SK-N-SH treated with all-trans-retinoic acid at 6 μM for 48 hours (cell line): ENCODE data around the gene SSMEM1.
A peak's percentile ranks its signal among the peaks of the same experiment; 100 is the strongest.
"Not testable (repeated sequence)": the region's sequence is repeated elsewhere in the genome, so short reads cannot be mapped to it uniquely, and the experiment has no call there.

Source experiments
- ATAC-seq: fragments of 200-7000 bp; cut with Tn5 transposase; 3 replicates; pipeline ENCODE4 v1.9.1; 2020; ENCODE audit warnings: mild to moderate bottlenecking, moderate library complexity
- BACH2 ChIP-seq: fragments of 250-450 bp; sonication (Bioruptor Pico); IDR thresholded peaks from 2 replicates; pipeline ENCODE4 v1.9.0; 2021; ENCODE audit warnings: mild to moderate bottlenecking, borderline replicate concordance
- CSDC2 ChIP-seq: fragments of 250-450 bp; sonication (Bioruptor Pico); IDR thresholded peaks from 2 replicates; pipeline ENCODE4 v1.5.0; 2020; ENCODE audit warnings: mild to moderate bottlenecking, moderate library complexity
- ESRRG ChIP-seq: fragments of 250-450 bp; sonication (Bioruptor Pico); IDR thresholded peaks from 2 replicates; pipeline ENCODE4 v1.6.1; 2021; ENCODE audit warnings: mild to moderate bottlenecking
- GLIS3 ChIP-seq: fragments of 250-450 bp; sonication (Bioruptor Pico); IDR thresholded peaks from 2 replicates; pipeline ENCODE4 v1.5.0; 2020; ENCODE audit warnings: mild to moderate bottlenecking, moderate library complexity
- ISL1 ChIP-seq: fragments of 250-450 bp; sonication (Bioruptor Pico); IDR thresholded peaks from 2 replicates; pipeline ENCODE4 v2.1.2; 2022; ENCODE audit warnings: mild to moderate bottlenecking, moderate library complexity
- OSR1 ChIP-seq: fragments of 250-450 bp; sonication (Bioruptor Pico); IDR thresholded peaks from 2 replicates; pipeline ENCODE4 v1.8.0; 2022; ENCODE audit warnings: moderate library complexity, mild to moderate bottlenecking, inconsistent platforms
- RARB ChIP-seq: fragments of 250-450 bp; sonication (Bioruptor Pico); IDR thresholded peaks from 2 replicates; pipeline ENCODE4 v1.8.0; 2021; ENCODE audit warnings: mild to moderate bottlenecking, moderate library complexity
- SNAI2 ChIP-seq: fragments of 250-450 bp; sonication (Bioruptor Pico); IDR thresholded peaks from 2 replicates; pipeline ENCODE4 v1.5.0; 2020; ENCODE audit warnings: mild to moderate bottlenecking, moderate library complexity
- TOX ChIP-seq: fragments of 250-450 bp; sonication (Bioruptor Pico); IDR thresholded peaks from 2 replicates; pipeline ENCODE4 v1.8.0; 2021; ENCODE audit warnings: mild to moderate bottlenecking, moderate library complexity, borderline replicate concordance
- ZC3H10 ChIP-seq: fragments of 250-450 bp; sonication (Bioruptor Pico); IDR thresholded peaks from 2 replicates; pipeline ENCODE4 v1.5.1; 2021; ENCODE audit warnings: mild to moderate bottlenecking, moderate library complexity
- ZFP30 ChIP-seq: fragments of 450-650 bp; formaldehyde crosslinking; IDR thresholded peaks from 2 replicates; pipeline ENCODE4 v1.5.0; 2022; ENCODE audit warnings: mild to moderate bottlenecking, moderate library complexity
- ZNF565 ChIP-seq: fragments of 450-650 bp; formaldehyde crosslinking; conservative IDR thresholded peaks from 2 replicates; pipeline ENCODE4 v1.5.0; 2020; ENCODE audit warnings: low read depth, mild to moderate bottlenecking, moderate library complexity
- ZNF70 ChIP-seq: fragments of 450-650 bp; formaldehyde crosslinking; IDR thresholded peaks from 2 replicates; pipeline ENCODE4 v1.5.0; 2020; ENCODE audit warnings: mild to moderate bottlenecking, moderate library complexity
- TF ChIP-seq, protein P1 (sequence below): fragments of 250-450 bp; sonication (Bioruptor Pico); IDR thresholded peaks from 2 replicates; pipeline ENCODE4 v1.8.0; 2020; ENCODE audit warnings: mild to moderate bottlenecking, moderate library complexity, borderline replicate concordance
- TF ChIP-seq, protein P2 (sequence below): fragments of 250-450 bp; sonication (Bioruptor Pico); IDR thresholded peaks from 2 replicates; pipeline ENCODE4 v1.5.0; 2020; ENCODE audit warnings: mild to moderate bottlenecking, moderate library complexity
- TF ChIP-seq, protein P3 (sequence below): fragments of 250-450 bp; sonication (Bioruptor Pico); IDR thresholded peaks from 2 replicates; pipeline ENCODE4 v1.8.0; 2021; ENCODE audit warnings: low read depth, mild to moderate bottlenecking, moderate library complexity, borderline replicate concordance

Gene SSMEM1

DNA sequence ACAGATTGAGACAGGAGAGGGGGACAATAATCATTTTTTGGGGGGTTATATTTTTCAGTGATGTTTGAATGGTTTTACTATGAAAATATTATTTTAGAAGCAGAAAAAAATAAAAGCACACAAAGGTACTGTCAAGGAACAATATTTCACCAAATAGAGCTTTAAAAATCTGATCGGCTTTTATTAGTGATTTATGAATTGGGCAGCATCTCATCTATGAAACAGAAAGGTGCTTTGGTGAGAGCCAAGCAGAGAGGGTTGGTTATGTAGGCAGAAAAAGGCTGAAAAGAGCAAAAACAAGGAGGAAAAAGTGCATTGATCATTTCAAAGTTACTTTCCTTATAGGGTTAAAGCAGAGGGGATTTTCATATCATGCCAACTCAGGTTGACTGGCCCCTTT lies 32.6 kb downstream of the SSMEM1 start:
- no peak for TF ChIP-seq ESRRG (CRISPR knock-in tag)
- no peak for TF ChIP-seq GLIS3 (CRISPR knock-in tag)
- TF ChIP-seq ISL1 (CRISPR knock-in tag), result no peak
- TF ChIP-seq TOX (CRISPR knock-in tag), result no peak
- no peak for TF ChIP-seq ZFP30 (CRISPR knock-in tag)
- TF ChIP-seq BACH2 (CRISPR knock-in tag), result no peak
- ATAC-seq, result no peak

DNA sequence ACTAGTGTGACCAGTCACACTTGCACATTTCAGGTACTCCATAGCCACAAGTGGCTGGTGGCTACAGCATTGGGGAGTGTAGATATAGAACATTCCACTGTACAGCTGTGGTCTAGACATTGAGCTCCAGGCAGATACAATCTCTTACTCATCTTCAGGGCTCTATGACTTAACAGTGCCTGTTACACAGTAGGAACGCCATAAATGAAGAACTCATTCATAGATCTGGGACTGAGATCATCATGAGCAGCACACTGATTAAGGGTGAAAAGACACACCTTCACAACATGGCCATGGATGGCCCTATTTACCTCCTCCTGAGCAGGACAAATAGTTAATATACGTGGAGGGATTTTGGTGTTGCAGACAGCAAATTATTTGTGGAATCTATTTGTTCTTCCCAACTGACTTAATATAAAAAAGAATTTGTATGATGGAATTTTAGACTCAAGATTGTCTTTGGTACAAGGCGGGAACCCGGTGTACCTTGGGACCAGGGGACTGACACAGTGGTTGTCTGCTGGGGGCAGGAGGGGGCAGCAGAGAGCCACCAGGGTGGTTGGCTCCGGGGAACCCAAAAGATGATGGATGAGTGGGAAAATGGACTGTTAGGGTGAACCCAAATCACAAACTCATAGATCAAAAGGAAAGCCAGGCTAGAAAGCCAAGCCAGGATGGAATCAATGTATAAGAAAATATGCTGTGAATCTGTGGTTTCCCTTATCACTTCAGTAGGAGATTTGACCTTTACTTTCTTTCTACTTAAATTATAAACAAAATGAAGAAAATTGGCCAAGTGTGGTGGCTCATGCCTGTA lies 34.7 kb downstream of the SSMEM1 start:
- TF ChIP-seq OSR1 (CRISPR knock-in tag) (no peak), ZNF70 (CRISPR knock-in tag) (no peak), ZFP30 (CRISPR knock-in tag) (no peak), ZC3H10 (no peak)
- peak; percentile 98 for ATAC-seq

DNA sequence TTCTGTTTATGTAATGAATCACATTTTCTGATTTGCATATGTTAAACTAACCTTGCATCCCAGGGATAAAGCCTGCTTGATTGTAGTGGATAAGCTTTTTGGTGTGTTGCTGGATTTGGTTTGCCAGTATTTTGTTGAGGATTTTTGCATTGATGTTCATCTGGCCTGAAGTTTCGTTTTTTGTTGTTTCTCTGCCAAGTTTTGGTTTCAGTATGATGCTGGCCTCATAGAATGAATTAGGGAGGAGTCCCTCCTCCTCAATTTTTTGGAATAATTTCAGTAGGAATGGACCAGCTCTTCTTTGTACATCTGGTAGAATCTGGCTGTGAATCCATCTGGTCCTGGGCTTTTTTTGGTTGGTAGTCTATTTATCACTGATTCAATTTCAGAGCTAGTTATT lies 35.8 kb downstream of the SSMEM1 start:
- not testable (repeated sequence) for ATAC-seq

DNA sequence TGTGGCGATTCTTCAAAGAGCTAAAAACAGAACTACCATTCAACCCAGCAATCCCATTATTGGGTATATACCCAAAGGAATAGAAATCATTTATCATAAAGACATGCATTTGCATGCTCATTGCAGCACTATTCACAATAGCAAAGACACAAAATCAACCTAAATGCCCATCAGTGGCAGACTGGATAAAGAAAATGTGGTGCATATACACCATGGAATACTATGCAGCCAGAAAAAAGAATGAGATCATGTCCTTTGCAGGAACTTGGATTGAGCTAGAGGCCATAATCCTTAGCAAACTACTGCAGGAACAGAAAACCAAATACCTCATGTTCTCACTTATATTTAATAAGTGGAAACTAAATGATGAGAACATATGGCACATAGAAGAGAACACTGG lies 38.8 kb downstream of the SSMEM1 start:
- not testable (repeated sequence) for ATAC-seq

DNA sequence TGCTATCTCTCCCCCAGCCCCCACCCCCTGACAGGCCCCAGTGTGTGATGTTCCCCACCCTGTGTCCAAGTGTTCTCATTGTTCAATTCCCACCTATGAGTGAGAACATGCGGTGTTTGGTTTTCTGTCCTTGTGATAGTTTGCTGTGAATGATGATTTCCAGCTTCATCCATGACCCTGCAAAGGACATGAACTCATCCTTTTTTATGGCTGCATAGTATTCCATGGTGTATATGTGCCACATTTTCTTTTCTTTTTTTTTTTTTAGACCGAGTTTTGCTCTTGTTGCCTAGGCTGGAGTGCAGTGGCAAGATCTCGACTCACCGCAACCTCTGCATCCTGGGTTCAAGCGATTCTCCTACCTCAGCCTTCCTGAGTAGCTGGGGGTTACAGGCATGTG lies 41.2 kb downstream of the SSMEM1 start:
- ATAC-seq, result not testable (repeated sequence)

DNA sequence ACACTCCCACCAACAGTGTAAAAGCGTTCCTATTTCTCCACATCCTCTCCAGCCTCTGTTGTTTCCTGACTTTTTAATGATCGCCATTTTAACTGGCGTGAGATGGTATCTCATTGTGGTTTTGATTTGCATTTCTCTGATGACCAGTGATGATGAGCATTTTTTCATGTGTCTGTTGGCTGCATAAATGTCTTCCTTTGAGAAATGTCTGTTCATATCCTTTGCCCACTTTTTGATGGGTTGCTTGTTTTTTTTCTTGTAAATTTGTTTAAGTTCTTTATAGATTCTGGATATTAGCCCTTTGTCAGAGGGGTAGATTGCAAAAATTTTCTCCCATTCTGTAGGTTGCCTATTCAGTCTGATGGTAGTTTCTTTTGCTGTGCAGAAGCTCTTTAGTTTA lies 42.0 kb downstream of the SSMEM1 start:
- not testable (repeated sequence) for ATAC-seq

DNA sequence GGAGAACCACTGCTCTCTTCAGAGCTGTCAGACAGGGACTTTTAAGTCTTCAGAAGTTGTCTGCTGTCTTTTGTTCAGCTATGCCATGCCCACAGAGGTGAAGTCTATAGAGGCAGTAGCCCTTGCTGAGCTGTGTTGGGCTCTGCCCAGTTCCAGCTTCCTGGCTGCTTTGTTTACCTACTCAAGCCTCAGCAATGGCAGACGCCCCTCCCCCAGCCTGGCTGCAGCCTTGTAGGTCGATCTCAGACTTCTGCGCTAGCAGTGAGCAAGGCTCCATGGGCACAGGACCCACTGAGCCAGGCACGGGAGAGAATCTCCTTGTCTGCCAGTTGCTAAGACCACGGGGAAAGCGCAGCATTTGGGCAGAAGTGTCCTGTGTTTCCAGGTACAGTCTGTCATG lies 46.9 kb downstream of the SSMEM1 start:
- no peak for ATAC-seq
- TF ChIP-seq ZC3H10 (no peak), ISL1 (CRISPR knock-in tag) (no peak), RARB (CRISPR knock-in tag) (no peak), SNAI2 (CRISPR knock-in tag) (no peak), ZFP30 (CRISPR knock-in tag) (no peak)
- TF ChIP-seq, all 23 proteins: peak for 0

DNA sequence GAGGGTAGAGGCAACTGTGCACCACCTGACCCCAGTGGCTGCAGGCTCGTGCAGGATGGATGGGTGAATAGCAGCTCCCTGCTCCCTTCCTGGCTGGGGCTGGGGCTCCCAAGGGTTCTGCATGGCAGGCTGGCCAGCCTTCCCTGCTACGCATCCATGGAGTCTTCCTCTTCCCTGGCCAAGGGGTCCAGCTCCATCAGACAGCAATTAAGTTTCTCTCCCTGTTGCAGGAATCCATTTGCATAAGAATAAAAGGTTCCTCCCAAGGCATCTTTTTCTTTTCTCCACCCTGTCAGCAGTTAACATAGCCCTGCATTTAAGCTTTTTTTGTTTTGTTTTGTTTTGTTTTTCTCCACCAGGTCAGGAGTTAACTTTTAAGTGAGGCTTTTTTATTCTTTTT lies 49.0 kb downstream of the SSMEM1 start:
- ATAC-seq, result no peak
- no peak for TF ChIP-seq ISL1 (CRISPR knock-in tag)
- TF ChIP-seq, protein P1, sequence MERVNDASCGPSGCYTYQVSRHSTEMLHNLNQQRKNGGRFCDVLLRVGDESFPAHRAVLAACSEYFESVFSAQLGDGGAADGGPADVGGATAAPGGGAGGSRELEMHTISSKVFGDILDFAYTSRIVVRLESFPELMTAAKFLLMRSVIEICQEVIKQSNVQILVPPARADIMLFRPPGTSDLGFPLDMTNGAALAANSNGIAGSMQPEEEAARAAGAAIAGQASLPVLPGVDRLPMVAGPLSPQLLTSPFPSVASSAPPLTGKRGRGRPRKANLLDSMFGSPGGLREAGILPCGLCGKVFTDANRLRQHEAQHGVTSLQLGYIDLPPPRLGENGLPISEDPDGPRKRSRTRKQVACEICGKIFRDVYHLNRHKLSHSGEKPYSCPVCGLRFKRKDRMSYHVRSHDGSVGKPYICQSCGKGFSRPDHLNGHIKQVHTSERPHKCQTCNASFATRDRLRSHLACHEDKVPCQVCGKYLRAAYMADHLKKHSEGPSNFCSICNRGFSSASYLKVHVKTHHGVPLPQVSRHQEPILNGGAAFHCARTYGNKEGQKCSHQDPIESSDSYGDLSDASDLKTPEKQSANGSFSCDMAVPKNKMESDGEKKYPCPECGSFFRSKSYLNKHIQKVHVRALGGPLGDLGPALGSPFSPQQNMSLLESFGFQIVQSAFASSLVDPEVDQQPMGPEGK (CRISPR knock-in tag), result no peak
- no peak for TF ChIP-seq ZNF565
- TF ChIP-seq ZC3H10, result no peak
- TF ChIP-seq, protein P2, sequence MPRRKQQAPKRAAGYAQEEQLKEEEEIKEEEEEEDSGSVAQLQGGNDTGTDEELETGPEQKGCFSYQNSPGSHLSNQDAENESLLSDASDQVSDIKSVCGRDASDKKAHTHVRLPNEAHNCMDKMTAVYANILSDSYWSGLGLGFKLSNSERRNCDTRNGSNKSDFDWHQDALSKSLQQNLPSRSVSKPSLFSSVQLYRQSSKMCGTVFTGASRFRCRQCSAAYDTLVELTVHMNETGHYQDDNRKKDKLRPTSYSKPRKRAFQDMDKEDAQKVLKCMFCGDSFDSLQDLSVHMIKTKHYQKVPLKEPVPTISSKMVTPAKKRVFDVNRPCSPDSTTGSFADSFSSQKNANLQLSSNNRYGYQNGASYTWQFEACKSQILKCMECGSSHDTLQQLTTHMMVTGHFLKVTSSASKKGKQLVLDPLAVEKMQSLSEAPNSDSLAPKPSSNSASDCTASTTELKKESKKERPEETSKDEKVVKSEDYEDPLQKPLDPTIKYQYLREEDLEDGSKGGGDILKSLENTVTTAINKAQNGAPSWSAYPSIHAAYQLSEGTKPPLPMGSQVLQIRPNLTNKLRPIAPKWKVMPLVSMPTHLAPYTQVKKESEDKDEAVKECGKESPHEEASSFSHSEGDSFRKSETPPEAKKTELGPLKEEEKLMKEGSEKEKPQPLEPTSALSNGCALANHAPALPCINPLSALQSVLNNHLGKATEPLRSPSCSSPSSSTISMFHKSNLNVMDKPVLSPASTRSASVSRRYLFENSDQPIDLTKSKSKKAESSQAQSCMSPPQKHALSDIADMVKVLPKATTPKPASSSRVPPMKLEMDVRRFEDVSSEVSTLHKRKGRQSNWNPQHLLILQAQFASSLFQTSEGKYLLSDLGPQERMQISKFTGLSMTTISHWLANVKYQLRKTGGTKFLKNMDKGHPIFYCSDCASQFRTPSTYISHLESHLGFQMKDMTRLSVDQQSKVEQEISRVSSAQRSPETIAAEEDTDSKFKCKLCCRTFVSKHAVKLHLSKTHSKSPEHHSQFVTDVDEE (CRISPR knock-in tag), result no peak
- TF ChIP-seq CSDC2 (CRISPR knock-in tag), result no peak
- TF ChIP-seq, protein P3, sequence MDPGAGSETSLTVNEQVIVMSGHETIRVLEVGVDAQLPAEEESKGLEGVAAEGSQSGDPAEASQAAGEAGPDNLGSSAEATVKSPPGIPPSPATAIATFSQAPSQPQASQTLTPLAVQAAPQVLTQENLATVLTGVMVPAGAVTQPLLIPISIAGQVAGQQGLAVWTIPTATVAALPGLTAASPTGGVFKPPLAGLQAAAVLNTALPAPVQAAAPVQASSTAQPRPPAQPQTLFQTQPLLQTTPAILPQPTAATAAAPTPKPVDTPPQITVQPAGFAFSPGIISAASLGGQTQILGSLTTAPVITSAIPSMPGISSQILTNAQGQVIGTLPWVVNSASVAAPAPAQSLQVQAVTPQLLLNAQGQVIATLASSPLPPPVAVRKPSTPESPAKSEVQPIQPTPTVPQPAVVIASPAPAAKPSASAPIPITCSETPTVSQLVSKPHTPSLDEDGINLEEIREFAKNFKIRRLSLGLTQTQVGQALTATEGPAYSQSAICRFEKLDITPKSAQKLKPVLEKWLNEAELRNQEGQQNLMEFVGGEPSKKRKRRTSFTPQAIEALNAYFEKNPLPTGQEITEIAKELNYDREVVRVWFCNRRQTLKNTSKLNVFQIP (CRISPR knock-in tag), result no peak
- TF ChIP-seq GLIS3 (CRISPR knock-in tag), result no peak
